ENCODE data around the gene KLK4. TPM values are rescaled to one million over a fixed set of nuclear protein-coding genes. Genes with fewer than 3 reads are reported as not detected.
"Not testable (repeated sequence)": the region's sequence is repeated elsewhere in the genome, so short reads cannot be mapped to it uniquely, and the experiment has no call there.

The KLK4 gene
- total RNA-seq, 1 donor from 2014 or later, result not detected

DNA sequence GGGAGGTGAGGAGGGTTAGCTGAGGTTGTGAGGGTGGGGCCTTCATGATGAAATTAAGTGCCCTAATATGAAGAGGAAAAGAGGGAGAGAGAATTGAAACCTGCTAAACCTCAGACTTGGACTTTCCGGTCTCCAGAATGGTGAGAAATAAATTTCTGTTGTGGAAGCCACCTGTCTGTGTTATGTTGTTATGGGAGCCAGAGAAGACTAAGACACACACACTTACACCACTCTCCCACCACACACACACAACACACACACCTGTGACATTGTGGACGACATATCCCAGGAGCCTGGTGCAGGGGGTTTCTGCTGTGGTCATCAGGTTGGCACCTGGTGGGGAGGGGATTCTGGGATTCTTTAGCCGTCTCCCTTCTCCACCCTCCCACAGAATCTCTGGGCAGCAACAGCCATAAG, 14.0 kb downstream of the KLK4 start:
- no peaks in the 10 kb centered on the region for H3K36me3 Mint-ChIP-seq (ENCODE audit: insufficient read depth)
- H3K4me1 Mint-ChIP-seq (ENCODE audit: low read depth), result no peaks in the 10 kb centered on the region
- peaks cover 52% of the 10 kb centered on the region for H3K27me3 Mint-ChIP-seq
- H3K9me3 Mint-ChIP-seq (ENCODE audit: low read depth), result no peaks in the 10 kb centered on the region
- TF ChIP-seq, protein P1, sequence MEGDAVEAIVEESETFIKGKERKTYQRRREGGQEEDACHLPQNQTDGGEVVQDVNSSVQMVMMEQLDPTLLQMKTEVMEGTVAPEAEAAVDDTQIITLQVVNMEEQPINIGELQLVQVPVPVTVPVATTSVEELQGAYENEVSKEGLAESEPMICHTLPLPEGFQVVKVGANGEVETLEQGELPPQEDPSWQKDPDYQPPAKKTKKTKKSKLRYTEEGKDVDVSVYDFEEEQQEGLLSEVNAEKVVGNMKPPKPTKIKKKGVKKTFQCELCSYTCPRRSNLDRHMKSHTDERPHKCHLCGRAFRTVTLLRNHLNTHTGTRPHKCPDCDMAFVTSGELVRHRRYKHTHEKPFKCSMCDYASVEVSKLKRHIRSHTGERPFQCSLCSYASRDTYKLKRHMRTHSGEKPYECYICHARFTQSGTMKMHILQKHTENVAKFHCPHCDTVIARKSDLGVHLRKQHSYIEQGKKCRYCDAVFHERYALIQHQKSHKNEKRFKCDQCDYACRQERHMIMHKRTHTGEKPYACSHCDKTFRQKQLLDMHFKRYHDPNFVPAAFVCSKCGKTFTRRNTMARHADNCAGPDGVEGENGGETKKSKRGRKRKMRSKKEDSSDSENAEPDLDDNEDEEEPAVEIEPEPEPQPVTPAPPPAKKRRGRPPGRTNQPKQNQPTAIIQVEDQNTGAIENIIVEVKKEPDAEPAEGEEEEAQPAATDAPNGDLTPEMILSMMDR (IDR thresholded peaks at IDR 0.05; ENCODE audit: unreplicated experiment), result no peak
- no peak overlapping the region for H3K4me3 Mint-ChIP-seq (ENCODE audit: low read depth)
- no peak for DNase-seq (ENCODE audit: low spot score, unreplicated experiment)
- H3K27ac Mint-ChIP-seq, result no peak overlapping the region

DNA sequence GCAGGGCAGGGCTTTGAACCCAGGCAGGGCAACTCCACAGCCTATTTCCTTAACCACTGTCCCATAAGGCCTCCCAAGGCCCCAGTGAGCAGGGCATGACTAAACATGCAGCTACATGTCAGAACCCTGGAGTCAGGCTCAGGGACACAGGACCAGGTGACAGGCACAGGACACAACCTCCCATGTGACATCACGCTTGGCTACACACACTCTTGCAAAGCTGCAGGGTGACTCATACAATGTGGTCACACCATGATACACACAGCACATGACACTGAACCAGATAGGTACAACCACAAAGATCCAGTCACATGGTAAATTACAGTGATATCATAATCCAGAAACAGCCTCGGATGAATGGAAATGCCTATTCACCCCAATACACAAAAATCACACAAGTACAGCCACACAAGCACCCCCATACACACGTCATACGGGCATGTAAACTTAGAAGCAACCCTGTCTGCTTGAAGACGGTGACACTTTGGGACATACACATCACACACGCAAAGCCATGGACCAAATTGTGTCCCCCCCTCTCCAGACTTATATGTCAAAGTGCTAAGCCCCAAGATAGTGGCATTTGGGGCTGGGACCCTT, 14.5 kb downstream of the KLK4 start:
- Mint-ChIP-seq H3K27me3 (peaks cover 57% of the 10 kb centered on the region), H3K4me3 (ENCODE audit: low read depth) (no peak overlapping the region), H3K36me3 (ENCODE audit: insufficient read depth) (no peaks in the 10 kb centered on the region), H3K9me3 (ENCODE audit: low read depth) (no peaks in the 10 kb centered on the region), H3K27ac (no peak overlapping the region), H3K4me1 (ENCODE audit: low read depth) (no peaks in the 10 kb centered on the region)
- TF ChIP-seq, protein P1 (IDR thresholded peaks at IDR 0.05; ENCODE audit: unreplicated experiment), result no peak
- DNase-seq (ENCODE audit: low spot score, unreplicated experiment), result no peak

DNA sequence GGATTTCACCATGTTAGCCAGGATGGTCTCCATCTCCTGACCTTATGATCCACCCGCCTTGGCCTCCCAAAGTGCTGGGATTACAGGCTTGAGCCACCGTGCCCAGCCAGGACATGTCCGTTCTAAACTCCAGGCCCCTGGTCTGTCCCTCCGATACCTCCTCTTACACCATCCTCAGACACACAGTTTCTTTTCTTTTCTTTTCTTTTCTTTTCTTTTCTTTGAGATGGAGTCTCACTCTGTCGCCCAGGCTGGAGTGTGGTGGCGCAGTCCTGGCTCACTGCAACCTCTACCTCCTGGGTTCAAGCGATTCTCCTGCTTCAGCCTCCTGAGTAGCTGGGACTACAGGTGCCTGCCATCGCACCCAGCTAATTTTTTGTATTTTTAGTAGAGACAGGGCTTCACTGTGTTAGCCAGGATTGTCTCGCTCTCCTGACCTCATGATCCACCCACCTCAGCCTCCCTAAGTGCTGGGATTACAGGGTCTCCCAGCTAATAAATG, 15.1 kb downstream of the KLK4 start:
- H3K9me3 Mint-ChIP-seq (ENCODE audit: low read depth); H3K27ac Mint-ChIP-seq; H3K36me3 Mint-ChIP-seq (ENCODE audit: insufficient read depth); DNase-seq (ENCODE audit: low spot score, unreplicated experiment); H3K4me1 Mint-ChIP-seq (ENCODE audit: low read depth); H3K4me3 Mint-ChIP-seq (ENCODE audit: low read depth): not testable (repeated sequence)
- peaks cover 62% of the 10 kb centered on the region for H3K27me3 Mint-ChIP-seq

DNA sequence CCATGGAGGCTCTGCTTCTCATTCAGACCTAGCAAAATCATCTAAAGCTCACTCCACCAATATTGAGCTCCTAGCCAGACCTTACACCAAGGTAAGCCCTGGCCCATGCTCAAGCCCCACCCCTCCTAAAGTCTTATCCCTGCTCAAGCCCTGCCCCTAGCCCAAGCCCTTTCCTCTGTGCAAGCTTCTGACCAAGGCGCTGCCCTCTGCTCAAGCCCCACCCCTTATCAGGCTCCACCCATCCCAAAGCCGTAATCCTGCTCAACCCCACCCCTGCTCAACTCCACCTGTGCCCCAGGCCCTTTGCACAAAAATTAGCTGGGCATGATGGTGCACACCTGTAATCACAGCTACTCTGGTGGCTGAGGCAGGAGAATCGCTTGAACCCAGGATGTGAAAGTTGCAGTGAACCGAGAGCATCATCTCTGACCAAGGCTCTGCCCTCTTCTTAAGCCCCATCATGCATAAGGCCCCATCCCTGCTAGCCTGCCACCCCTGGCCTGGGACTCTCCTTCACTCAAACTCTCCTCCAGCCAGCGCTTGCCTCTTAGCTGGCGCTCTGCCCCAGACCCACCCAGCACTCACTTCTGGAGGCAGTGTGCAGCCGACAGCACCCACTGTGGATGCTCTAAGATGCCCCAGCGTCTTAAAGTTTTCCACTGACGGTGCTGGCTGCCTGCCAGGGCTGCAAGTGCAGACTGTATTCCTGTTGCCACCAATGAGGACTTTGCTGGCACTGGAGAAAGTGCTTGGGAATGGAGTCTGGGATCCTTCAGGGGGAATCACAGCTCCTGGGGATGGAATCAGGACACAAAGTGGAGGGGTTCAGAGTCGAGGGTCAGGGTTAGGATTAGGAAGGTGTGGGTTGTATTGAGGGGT, 16.5 kb downstream of the KLK4 start:
- H3K27me3 Mint-ChIP-seq, result peaks cover 65% of the 10 kb centered on the region
- H3K4me3 Mint-ChIP-seq (ENCODE audit: low read depth), result no peak overlapping the region
- no peaks in the 10 kb centered on the region for H3K36me3 Mint-ChIP-seq (ENCODE audit: insufficient read depth)
- TF ChIP-seq, protein P1 (IDR thresholded peaks at IDR 0.05; ENCODE audit: unreplicated experiment), result no peak
- H3K4me1 Mint-ChIP-seq (ENCODE audit: low read depth), result no peaks in the 10 kb centered on the region
- DNase-seq (ENCODE audit: low spot score, unreplicated experiment), result no peak
- H3K9me3 Mint-ChIP-seq (ENCODE audit: low read depth), result no peaks in the 10 kb centered on the region
- H3K27ac Mint-ChIP-seq, result no peak overlapping the region

DNA sequence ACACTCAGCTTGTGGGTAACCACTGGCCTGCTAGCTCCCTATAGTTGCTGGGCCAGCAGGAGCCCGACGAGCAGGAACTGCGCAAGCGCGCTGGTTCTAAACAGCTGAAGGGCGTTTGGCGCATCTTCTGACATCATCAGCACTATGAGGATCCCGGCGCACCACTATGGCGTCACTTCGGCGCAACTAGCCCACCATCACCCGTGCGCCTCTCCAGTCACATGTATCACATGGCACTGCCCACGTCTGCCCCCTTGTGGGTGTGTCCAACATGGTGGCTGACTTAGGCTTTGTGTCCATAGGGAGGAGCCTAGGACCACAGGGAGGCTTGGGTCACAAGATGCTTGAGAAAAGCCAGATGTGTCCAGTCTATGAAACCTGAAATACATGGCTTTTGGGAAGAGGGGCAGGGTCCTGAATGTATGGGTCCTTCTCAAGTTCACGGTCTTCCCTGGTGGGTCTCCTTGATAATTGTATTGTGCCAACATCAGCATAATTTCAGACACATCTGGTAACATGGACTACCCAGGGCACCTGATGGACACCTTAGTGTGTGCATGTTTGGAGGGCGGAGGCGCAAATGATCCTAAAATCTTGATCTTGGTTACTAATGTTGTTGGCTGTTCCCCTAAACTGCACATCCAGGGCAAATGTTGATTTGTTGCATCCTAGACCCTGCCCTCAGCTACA, 18.0 kb downstream of the KLK4 start:
- no peak overlapping the region for H3K4me3 Mint-ChIP-seq (ENCODE audit: low read depth)
- H3K27ac Mint-ChIP-seq, result no peak overlapping the region
- H3K4me1 Mint-ChIP-seq (ENCODE audit: low read depth), result no peaks in the 10 kb centered on the region
- H3K9me3 Mint-ChIP-seq (ENCODE audit: low read depth), result no peaks in the 10 kb centered on the region
- TF ChIP-seq, protein P1 (IDR thresholded peaks at IDR 0.05; ENCODE audit: unreplicated experiment), result no peak
- H3K27me3 Mint-ChIP-seq, result peaks cover 61% of the 10 kb centered on the region
- no peak for DNase-seq (ENCODE audit: low spot score, unreplicated experiment)
- no peaks in the 10 kb centered on the region for H3K36me3 Mint-ChIP-seq (ENCODE audit: insufficient read depth)

All from progenitor cell of endocrine pancreas (in vitro differentiated cells).